B cell (primary cell): ENCODE data around the gene C1orf198.

Experiments used
- EZH2 ChIP-seq: IDR thresholded peaks from 2 replicates; pipeline ENCODE4 v1.6.1; 2012; ENCODE audit warnings: borderline replicate concordance, low read depth, mild to moderate bottlenecking, moderate library complexity, low read length; ENCODE audit not compliant: insufficient read depth, poor library complexity, severe bottlenecking
- TF ChIP-seq, protein P1 (sequence below): fragments of 200-600 bp; IDR thresholded peaks from one replicate; pipeline ENCODE4 v1.8.0; 2022; ENCODE audit warnings: antibody characterized with exemption, mild to moderate bottlenecking

DNA sequence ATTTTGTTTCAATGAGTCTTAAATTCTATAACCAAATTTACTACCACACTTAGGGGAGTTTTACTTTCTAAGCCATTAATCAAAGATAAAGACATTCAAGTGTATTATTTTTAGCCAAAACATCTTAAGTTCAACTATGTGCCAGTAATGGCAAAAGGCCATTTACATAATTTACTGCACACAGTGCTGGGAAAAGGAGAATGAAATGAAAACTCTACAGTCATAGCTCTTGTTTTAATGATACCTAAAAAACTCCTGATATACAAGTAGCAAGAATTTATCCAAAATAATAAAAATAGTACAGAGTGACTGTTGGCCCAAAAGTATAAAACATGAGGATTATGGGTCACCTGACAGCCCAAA is 42.4 kb upstream of the C1orf198 start:
- TF ChIP-seq, protein P1, sequence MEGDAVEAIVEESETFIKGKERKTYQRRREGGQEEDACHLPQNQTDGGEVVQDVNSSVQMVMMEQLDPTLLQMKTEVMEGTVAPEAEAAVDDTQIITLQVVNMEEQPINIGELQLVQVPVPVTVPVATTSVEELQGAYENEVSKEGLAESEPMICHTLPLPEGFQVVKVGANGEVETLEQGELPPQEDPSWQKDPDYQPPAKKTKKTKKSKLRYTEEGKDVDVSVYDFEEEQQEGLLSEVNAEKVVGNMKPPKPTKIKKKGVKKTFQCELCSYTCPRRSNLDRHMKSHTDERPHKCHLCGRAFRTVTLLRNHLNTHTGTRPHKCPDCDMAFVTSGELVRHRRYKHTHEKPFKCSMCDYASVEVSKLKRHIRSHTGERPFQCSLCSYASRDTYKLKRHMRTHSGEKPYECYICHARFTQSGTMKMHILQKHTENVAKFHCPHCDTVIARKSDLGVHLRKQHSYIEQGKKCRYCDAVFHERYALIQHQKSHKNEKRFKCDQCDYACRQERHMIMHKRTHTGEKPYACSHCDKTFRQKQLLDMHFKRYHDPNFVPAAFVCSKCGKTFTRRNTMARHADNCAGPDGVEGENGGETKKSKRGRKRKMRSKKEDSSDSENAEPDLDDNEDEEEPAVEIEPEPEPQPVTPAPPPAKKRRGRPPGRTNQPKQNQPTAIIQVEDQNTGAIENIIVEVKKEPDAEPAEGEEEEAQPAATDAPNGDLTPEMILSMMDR = no peak
- no peak for TF ChIP-seq EZH2
